LHCN-M2 (cell line): ENCODE data around the gene ARHGEF28. TPM values are rescaled to one million over a fixed set of nuclear protein-coding genes. Genes with fewer than 3 reads are reported as not detected.
A peak's percentile ranks its signal among the peaks of the same experiment; 100 is the strongest.

Experiments used
- DNase-seq: peaks from one replicate; pipeline ENCODE4 v3.0.0-alpha.2; 2012; ENCODE audit warnings: low read depth
- polyA plus RNA-seq: library from polyadenylated mRNA; unstranded; fragments of >200 nt; gene quantifications from one replicate; pipeline ENCODE4 v1.2.1, GENCODE V29; 2012; ENCODE audit warnings: missing spikeins
- total RNA-seq: library from RNA; depleted of rRNA; stranded (reverse); fragments of >200 nt; gene quantifications from 2 replicates; pipeline ENCODE4 v1.2.3, GENCODE V29; 2014; rRNA removed

Gene ARHGEF28, protein sequence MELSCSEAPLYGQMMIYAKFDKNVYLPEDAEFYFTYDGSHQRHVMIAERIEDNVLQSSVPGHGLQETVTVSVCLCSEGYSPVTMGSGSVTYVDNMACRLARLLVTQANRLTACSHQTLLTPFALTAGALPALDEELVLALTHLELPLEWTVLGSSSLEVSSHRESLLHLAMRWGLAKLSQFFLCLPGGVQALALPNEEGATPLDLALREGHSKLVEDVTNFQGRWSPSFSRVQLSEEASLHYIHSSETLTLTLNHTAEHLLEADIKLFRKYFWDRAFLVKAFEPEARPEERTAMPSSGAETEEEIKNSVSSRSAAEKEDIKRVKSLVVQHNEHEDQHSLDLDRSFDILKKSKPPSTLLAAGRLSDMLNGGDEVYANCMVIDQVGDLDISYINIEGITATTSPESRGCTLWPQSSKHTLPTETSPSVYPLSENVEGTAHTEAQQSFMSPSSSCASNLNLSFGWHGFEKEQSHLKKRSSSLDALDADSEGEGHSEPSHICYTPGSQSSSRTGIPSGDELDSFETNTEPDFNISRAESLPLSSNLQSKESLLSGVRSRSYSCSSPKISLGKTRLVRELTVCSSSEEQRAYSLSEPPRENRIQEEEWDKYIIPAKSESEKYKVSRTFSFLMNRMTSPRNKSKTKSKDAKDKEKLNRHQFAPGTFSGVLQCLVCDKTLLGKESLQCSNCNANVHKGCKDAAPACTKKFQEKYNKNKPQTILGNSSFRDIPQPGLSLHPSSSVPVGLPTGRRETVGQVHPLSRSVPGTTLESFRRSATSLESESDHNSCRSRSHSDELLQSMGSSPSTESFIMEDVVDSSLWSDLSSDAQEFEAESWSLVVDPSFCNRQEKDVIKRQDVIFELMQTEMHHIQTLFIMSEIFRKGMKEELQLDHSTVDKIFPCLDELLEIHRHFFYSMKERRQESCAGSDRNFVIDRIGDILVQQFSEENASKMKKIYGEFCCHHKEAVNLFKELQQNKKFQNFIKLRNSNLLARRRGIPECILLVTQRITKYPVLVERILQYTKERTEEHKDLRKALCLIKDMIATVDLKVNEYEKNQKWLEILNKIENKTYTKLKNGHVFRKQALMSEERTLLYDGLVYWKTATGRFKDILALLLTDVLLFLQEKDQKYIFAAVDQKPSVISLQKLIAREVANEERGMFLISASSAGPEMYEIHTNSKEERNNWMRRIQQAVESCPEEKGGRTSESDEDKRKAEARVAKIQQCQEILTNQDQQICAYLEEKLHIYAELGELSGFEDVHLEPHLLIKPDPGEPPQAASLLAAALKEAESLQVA (N-terminal part only)
- 85.6 and 90.0 TPM in 2 replicates for total RNA-seq
- 25.3 TPM for polyA plus RNA-seq

DNA sequence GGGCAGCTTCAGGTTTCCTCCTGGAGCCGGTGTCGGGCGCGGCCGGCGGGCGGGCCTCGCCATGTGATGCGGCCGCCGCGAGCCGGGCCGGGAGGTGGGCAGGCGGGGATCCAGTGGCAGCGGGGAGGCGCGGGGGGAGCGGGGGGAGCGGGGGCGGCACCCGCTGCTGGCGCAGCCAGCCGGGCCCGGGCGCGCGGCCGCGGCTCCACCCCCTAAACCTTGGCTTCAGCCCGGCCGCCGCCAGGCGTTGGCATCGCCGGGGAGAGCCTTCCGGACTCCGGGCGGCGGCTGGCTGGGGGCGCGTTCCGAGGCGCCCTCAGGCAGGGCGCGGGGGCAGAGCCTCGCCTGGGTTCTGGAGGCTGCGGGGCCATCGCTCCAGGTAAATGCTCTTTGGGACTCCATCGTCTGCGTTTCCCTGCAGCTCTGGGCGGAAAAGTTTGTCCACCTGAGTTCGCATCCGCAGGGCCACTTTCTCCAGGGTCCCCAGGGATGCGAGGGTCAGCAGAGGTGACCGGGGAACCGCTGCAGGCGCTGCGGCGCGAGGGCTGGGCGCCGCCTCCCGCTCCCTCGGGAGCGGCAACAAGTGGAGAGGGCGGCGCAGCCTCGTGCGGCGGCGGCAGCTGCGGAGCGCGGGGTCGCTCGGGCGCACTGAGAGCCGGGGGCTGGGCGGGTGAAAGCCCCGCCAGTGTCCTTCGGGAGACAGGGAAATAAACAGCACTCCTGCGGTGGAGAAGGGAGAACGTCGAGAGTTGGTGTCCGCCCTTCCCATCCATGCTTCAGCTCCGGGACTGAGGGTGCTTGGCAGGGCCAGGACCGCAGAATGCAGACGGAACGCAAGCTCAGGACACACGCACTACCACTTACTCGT, at the start of gene ARHGEF28:
ARHGEF28 (plus strand) TSS at position 253 of the 868 bp plus-strand sequence. CDS start 58,656 bp downstream, outside the sequence.
- DNase-seq = peak; percentile 75

DNA sequence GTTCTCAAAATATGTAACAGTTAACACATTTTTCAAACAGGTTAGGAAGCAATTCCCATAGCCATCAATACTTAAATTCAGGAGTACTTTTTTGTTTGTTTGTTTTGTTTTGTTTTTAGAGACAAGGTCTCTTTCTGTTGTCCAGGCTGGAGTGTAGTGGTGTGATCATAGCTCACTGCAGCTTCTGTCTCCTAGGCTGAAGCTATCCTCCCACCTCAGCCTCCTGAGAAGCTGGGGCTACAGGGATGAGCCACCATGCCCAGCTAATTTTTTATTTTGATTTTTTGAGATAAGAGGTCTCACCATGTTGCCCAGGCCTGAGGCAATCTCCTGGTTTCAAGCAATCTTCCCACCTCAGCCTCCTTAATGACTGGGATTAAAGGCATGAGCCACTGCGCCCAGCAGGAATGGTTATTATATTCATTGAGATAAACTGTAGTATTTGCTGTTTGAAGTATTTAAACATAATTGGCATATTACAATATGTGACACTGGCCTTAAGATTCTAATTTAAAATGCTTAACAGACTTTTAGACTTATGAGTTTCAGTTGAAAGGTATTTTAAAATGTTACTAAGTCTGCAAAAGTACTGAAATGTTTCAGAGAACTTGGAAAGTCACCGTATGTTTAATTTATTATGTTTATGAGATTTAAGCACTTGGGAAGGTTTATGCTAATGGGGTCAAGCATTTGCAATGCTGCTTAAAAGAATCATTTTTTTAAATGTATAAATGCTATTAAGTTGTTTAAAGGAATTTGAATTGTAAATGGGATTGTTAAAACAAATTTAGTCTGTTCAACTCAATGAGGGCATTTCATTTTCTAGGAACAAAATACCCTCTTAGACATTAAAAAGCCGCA, 43.5 kb upstream of the ARHGEF28 start:
- no peak for DNase-seq

DNA sequence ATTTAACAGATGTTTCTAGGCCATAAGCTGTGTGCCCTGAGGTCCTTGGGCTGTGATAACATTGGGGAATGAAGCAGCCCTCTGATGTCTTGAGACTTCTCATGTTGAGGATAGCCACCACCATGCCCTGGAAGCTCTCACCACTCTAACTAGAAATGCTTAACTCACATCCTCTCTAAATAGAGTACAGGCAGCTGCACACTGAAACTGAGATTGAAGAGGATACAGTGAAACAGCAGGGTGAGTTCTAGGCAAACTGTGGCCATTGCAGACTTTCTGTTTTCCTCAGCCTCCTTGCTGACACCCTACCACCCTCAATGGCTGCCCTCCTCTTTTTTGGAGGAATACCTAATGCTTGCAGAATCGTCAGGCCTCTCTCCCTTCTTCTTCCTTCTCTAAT, 38.1 kb upstream of the ARHGEF28 start:
- DNase-seq = no peak

DNA sequence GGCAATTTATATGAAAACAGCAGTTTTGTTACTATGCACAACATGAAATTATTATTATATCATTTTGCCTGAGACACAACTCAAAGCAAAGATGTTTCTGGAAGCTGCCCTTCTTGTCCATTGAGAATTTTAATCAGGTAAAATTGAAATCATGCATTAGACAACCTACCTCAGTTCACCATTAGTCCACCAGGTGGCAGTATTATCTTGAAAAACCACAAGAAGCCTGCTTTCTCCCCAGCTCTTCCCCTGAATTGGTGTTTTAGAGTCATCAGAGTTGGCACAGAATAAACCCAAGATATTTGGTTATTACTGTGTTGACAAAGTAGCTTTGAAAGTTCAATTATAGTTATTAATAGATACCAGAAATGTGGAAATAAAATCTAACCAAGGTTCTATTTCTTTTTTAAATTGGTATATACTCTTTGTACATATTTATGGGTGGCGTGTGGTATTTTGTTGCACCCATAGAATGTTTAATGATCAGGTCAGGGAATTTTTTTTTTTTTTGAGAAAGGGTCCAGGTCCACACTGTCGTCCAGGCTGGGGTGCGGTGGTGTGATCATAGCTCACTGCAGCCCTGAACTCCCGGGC, 34.8 kb upstream of the ARHGEF28 start:
- peak; percentile 88 for DNase-seq

DNA sequence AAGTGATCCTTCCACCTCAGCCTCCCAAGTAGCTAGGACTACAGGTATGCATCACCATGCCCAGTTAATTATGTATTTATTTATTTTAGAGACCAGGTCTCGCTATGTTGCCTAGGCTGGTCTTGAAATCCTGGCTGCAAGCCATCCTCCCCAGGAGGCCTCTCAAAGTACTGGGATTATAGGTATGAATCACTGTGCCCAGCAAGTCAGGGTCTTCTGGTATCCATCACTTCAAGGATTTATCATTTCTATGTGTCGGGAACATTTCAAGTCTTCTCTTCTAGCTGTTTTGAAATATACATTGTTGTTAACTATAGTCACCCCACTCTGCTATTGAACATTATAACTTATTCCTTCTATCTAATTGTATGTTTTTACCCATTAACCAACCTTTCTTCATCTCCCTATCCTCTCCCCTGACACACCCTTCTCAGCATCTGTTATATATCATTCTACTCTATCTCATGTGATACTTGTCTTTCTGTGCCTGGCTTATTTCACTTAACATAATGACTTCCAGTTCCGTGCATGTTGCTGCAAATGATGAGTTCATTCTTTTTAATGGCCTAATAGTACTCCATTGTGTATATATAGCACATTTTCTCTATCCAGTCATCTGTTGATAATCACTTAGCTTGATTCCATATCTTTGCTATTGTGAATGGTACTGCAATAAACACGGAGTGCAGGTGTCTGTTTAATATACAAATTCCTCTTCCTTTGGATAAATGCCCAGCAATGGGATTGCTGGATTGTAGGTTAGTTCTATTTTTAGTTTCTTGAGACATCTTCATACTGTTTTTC, 34.1 kb upstream of the ARHGEF28 start:
- peak; percentile 64 for DNase-seq

DNA sequence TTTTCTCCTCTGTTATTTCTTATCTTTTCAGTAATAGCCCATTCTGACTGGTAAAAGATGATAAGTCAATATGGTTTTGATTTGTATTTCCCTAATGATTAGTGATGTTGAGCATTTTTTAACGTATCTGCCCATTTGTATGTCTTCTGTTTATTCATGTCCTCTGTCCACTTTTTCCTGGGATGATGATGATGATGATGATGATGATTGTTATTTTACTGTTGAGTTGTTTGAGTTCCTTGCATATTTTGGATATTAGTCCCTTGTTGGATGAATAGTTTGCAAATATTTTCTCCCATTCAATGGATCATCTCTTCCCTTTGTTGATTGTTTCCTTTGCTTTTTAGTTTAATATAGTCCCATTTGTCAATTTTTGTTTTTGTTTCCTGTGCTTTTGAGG, 33.4 kb upstream of the ARHGEF28 start:
- DNase-seq = no peak

DNA sequence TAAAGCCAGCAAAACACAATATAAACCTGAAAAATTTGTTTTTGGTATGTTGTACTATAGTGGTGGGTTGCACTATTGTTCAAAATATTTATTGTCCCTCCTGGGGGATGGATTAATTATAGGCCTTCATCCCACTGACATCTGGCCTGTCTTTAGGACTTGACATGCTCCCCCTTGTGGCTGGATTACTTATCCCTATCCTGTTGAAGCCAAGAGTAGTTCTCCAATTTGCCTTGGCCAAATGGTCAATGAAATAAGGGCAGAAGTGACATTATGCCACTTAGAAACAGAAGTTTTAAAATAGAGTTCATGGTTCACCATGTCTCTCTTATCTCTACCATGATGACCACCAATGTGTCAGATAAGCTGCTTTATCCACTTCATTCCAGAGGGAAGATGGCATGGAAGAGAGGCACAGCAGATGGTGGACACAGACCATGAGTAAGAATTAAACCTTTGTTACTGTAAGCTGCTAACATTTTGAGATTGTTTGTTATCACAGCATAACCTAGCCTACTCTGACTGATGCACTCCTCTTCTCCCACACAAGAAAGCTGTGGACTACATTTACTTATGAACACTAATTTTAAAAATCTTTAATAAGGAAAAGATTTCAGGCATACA, 29.2 kb upstream of the ARHGEF28 start:
- peak; percentile 50 for DNase-seq

DNA sequence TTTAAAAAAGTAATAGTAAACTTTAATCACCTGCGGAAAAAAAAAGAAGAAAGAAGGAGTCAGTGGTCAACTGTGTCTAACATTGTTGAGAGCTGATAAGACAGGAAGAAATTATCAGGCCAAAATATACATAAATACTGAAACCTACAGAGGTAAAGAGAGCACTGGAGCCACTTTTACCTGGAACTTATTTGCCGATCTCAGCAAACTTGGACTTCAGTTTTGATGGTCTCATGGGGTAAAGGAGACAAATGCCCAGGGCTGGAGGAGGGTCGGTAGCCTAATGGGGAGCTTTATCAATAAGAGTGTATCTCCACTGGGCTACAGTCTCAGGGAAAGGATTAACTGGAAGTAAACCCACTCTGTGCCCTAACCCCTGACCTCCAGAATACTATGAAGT, 26.6 kb upstream of the ARHGEF28 start:
- DNase-seq = no peak

DNA sequence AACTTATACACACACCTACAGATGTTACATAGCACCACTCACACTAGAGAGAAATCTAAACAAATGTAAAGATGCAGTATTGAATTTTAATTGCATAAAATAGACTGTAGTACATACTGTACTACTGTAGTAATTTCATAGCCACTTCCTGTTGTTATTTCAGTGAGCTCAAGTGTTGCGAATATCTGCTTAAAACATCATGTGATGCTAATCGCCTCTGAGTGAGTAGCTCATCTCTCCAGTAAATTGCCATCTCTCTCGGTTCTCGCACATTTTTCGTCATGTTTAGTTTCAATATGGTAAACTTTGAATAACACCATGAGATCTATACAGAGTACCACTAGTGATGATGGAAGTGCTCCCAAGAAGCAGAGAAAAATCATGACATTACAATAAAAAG, 22.0 kb upstream of the ARHGEF28 start:
- peak; percentile 71 for DNase-seq

DNA sequence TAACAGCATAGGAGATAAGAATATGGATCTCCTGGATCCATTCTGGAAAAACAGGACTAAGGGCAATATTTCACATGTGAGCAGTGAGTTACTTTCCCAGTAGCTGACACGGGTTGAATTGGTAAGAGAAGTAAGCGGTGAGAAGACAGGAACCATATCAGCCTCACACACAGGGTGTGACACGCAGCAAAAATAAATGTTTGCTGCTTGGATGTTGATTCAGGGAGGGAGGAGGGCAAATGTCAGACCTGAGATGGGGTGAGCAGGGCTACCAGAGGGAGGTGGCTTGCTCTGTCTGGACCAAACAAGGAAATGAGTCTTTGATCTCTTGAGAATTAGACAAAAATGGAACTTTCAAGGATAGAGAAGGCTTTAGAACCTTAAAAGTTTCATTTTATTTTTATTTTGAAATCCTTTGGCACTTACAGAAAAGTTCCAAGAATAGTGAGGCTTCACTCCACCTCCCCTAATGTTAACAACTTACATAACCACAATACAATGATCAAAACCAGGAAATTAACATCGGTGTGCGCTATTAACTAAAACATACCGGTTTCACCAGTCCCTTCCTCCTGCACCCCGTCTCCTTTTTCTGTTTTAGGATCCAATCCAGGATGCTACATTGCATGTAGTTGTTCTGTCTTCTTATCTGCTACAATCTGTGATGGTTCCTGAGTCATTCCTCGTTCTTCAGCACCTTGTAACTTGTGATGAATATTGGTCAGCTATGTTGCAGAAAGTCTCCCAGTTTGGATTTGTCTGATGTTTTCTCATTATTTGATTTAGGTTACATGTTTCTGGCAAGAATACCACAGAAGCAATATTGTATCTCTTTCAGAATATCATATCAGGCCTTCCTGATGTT, 20.5 kb upstream of the ARHGEF28 start:
- peak; percentile 57 for DNase-seq

DNA sequence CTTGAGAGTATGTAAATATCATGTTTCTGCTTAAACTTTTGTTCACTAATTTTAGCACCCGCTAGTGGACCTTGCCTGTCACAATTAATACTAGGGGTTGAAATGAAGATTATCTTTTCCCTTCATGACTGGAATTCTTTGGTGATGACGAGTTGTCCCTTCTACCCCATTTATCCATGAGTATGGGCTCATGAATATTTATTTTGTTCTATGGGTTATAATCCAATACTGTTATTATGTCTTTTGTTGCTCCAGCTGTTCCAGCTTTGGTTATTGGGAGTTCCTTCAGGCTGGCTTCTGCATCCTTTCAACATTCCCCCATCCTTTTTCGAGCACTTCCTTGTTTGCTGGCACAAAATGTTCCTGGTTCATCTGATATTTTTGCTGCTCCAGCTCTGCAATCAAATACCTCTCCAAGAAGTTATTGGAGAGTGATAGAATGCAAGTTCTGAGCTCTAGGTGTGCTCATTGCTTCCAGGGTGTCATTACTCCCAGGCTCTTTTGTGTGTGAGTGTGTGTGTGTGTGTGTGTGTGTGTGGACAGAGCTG, 19.7 kb upstream of the ARHGEF28 start:
- peak; percentile 95 for DNase-seq

DNA sequence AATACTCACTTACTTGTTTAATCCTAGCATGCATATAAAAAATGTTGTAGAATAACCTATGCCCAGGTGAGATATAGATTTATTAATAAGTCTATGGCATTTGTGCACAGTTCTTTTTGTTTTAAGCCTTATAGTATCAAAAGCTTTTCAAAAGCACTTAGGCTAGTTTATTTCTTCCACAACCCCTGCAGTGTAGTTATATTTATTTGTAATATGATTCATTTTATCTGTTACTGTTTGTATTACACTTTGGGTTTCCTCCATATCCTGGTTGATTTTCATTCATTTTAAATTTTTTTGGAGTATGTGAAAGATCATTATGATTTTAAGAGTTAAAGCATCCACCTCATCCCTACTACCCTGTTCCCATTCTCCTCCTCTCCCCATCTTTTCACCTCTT, 18.8 kb upstream of the ARHGEF28 start:
- no peak for DNase-seq

DNA sequence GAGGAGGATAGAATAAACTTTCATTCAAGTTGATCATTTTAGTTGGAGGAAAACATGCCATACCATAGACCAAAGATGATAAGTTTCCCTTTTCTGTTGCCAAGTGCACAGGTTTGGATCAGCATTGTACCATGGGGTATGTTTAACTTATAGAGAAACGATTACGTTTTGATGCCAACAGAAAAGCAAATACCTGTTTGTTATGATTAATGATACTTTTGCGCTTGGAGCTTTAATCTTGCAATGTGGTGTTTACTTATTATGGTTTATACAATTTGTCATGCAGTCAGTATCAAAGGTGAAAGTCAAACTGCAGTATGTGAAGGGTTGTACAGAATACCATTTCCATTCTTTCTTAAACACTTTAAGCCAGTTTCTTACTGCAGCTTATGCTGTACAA, 13.2 kb upstream of the ARHGEF28 start:
- DNase-seq = no peak

DNA sequence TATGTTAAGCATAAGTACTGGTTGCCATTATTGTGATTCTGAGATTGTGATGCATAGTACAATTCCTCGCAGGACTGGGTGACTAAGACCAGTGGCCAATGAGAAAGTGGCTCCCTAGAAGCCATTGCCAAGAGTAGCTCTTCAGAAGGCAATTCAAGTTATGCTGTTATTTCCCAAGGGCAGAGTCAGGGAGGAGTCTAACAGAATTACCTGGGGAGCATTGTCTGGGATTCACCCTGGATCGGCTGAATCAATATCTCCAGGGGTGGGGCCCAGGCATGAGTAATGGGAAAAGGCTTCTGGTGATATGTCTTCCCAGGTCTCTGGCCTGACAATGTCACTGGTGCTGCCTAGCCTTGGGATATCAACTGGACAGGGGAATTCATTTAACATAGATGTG, 10.9 kb upstream of the ARHGEF28 start:
- DNase-seq = no peak

DNA sequence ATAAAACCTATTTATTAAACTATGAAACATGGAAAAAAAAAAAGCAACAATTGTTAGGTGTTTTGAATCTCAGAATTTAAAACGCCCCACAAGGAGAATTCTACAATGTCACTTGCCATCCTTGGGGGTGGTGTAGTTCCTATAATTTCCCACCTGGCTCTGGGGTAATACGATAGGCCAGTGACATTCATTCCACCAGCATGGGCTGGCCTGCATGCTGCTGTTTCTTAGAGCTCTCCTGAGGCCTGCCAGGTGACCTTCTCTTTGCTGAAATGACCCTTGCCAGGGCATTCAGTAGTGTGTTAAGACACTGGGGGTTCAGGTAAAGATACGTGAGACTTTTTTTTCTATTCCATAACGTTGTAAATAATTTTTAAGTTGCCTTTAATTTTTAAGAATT, 10.0 kb upstream of the ARHGEF28 start:
- no peak for DNase-seq

DNA sequence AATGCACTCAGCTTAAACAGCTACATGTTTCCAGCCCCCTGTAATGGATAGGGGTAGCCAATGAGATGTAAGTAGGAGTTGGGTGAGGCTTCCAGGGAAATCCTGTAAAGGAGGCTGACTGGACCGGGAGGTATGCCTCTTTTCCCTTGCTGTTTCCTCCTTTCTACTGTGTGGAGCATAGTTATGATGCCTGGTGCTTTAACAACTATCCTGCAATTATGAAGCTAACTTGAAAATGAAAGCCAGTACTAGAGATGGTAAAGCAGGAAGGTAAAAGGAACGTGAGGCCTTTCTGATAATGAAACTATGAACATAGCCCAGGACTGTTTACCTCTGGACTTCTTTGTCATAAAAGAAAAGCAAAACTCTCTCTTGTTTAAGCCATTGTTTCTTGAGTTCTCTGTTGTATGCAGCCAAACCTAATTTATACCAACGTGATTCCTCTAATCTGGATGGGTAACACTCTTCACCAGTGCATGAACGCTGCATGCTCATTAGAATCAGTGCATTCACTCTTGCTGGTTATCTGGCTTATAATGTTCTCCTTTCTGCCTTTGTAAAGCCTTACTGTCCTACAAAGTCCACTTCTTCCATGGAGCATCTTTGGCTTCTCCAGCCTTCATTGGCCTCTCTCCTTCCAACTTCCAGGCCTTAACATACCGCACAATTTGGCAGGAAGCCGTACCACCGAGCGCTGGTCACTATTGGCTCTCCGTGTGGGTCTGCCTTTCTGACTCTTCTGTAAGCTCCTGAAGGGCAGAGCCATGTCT, 8.3 kb upstream of the ARHGEF28 start:
- DNase-seq = no peak
